GM18499 (cell line): ENCODE results near the gene SERPINE2.
"Not testable (repeated sequence)": the region's sequence is repeated elsewhere in the genome, so short reads cannot be mapped to it uniquely, and the experiment has no call there.

Source experiments
- ATAC-seq: cut with Tn5 transposase; IDR thresholded peaks from one replicate; pipeline ENCODE4 v1.9.1; 2021; ENCODE audit warnings: moderate number of reproducible peaks; ENCODE audit not compliant: insufficient read depth, unreplicated experiment

The SERPINE2 gene

DNA sequence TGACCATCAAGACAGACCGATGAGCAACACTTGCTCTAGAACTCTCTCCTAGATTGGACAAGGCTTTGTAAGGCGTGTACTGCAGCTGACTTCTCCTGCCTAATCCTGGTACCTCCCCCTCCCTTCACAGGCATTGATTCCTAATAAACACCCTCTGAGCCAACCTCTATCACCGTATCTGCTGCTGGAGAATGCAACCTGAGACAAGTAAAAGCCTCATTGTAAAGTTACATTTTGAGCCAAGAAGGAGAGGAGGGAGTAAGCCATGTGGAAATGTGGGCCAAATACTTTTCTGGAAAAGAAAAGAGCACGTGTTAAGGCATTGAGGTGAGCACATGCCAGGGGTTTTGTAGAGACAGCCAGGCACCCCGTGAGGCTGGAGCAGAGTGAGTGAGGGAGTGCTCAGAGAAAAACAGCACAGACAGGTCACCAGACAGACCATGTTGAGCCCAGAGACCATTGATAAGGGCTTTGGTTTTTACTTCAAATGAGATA, 91.3 kb downstream of the SERPINE2 start:
- ATAC-seq, result no peak

DNA sequence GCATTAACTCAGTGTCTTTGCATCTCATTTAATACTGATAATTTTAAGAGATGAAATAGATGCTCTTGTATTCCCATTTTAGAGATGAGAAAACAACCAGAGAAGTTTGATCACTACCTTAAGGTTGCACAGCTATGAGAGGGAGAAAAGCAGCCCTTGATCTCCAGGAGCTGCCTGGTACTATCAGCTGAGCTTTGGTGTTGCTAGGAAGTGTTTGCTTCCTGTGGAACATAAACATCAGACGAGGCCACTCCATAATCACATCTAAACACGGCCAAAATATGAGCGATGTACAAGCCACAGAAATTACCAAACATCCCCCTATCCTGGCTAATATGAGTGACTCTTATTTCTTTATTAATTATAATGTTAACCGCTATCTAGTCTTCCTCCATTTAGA, 93.3 kb downstream of the SERPINE2 start:
- ATAC-seq, result no peak

DNA sequence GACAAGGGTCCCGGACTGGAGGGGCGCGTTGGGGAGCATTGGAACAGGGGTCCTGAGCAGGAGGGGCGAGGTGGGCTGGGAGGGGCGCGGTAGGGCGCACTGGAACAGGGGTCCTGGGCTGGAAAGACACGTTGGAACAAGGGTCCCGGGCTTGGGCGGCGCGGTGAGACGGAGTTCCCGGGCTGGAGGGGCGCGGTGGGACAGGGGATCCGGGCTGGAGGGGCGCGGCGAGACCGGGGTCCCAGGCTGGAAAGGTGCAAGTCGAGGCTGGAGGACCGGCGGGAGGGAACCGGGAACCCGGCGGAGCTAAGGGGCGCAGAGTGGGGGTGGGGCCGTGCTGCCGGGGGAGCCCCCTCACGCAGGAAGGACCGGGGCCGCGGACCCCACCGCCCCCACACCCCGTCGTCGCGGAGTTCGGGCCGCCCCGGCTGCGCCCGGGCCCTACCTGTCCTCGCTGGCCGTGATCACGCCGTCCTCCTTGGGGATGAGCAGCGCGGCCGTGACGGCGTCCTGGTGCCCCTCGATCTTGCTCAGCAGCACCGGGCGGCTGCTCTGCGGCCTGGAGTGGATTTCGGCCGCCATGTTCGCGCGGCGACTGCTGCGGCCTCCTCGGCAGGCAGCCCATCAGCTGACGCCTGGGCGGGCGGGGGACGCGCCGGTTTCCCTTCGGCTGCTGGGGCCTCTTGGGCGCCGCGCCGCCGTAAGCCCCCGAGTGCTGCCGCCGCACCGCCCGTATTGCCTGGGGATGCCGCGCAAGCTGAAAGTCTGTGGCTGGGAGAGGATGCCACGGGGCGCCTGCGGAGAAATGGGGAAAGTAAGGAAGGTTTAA, 94.2 kb downstream of the SERPINE2 start, which contains the start of gene WDFY1:
TSS of gene WDFY1 (minus strand) at position 633 of the 829 bp plus-strand sequence. CDS start at position 582, 51 bp downstream.
- ATAC-seq, result peak; percentile 44

DNA sequence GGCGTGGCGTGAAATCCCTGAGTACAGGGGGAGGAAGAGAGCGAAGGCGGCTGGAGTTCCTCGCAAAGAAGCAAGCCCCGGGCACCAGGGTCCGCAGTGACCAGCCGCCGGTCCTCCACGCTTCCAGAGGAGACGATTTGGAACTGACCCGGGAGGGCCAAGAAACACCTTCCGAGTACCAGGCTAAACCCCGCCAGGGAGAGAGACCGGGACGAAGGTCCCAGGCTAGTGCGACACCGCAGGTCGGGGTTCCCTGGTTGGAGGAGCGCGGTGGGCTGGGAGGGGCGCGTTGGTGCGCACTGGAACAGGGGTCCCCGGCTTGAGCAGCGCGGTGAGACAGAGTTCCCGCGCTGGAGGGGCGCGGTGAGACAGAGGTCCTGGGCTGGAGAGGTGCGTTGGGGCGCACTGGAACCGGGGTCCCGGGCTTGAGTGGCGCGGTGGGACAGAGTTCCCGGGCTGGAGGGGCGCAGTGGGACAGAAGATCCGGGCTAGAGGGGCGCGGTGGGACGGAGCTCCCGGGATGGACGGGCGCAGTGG, 94.9 kb downstream of the SERPINE2 start:
- ATAC-seq, result no peak

DNA sequence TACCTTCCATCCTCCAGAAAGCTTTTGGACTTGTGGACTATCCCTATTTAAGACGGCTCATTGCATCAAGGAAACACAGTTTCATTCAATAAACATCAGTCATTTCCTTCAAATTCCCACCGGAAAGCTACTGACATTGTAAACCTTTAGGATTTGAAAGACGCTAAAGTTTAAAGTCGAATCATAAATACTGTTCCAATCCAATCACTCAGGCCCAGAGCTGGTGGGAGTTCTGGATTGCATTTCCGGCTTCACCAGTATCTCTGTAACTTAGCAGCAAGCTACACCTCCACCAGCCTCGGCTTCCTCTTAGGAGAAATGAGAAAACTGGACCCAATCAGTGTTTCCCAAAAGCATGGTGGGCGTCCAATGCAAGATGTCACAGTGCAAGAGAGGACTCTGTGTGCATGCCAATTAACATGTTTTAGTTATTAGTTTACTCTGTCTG, 95.5 kb downstream of the SERPINE2 start:
- no peak for ATAC-seq

DNA sequence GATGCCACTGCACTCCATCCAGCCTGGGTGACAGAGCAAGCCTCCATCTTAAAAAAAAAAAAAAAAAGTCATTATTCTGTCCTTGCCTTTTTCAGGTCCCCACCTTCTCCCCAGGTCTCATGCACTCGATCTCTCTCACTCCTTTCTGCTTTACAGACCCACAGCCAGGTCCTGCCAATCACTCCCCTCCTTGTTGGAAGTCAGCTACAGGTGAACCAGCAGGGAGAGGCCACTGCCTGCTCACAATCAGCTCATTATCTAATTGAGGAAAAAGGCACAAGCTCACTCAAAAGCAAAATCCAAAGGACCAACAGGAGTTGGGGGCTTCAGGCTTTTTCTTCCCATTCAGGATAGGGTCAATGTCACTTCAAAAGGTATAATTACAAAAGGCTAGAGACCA, 96.0 kb downstream of the SERPINE2 start:
- ATAC-seq, result no peak

DNA sequence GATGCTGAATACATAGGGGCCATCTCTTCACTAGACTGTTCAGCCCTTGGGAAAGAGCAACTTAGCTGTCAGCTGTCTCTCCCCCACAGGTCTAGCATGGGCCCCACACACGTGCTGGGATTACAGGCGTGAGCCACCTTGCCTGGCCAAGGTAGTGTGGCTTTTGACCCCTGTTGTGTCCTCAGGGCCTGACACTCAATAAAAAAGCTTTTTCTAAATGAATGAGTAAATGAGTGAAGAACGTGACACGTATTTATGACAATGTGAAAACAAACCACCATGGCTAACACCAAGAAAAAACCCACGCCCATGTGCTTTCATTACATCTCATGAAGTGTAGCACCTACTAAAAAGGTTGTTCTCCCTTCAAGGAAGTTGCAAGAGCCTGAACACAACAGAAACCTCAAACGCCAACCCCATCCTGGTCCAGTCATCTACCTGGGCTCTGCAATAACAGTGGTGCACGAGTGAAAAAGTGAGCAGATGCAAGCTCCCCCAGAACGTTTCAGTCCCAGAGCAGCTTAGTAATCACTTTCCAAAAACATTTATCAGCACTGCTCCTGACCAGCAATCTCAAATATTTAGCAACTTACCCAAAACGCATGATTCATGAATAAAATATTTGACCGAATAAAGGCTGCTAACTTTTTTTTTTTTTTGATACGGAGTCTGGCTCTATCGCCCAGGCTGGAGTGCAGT, 97.4 kb downstream of the SERPINE2 start:
- peak; percentile 59 for ATAC-seq

DNA sequence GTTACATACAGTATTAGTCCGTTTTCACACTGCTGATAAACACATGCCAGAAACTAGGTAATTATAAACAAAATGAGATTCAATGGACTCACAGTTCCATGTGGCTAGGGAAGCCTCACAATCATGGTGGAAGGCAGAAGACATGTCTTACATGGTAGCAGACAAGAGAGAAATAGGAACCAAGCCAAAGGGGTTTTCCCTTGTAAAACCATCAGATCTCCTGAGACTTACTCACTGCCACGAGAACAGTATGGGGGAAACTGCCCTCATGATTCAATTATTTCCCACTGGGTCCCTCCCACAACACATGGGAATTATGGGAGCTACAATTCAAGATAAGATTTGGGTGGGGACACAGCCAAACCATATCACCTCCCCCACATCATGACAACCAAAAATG, 99.6 kb downstream of the SERPINE2 start:
- not testable (repeated sequence) for ATAC-seq

DNA sequence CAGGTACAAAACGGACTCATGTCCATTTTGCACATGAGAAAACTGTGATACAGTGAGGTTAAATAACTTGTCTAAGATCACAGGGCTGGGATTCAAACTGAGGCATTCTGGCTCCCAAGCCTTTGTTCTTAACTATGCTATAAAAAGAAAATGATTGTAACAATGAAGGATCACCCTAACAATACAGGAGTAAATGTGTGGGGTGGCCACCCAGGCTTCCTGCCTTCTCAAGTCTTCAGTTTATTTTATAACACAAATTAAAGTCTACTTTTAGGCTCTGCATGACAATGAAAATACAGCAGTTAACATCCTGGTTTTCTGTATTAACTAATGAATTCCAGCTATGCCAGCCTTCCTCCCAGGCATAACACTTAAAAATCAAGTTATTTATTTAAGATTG, 101.6 kb downstream of the SERPINE2 start:
- ATAC-seq, result no peak

DNA sequence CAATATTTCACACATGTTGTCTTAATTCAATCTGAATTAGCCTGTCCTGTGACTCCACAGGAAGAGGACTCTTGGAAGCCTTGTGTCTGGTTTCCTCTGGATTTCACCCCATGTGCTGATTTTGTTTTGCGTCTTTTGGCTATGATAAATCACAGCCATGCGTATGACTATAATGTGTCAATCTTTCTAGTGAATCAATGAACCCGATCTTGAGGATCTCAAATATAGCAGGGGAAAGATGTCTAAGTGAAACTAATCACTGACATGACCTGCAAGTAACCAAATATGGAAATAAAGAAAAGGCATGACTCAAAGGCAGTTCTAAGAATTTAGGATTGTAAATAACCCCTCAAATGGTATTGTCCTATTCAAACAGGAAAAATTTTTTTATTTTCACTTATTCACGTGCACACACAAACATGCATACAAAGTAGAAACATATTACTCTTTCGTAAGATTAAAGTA, 102.2 kb downstream of the SERPINE2 start:
- peak; percentile 27 for ATAC-seq

DNA sequence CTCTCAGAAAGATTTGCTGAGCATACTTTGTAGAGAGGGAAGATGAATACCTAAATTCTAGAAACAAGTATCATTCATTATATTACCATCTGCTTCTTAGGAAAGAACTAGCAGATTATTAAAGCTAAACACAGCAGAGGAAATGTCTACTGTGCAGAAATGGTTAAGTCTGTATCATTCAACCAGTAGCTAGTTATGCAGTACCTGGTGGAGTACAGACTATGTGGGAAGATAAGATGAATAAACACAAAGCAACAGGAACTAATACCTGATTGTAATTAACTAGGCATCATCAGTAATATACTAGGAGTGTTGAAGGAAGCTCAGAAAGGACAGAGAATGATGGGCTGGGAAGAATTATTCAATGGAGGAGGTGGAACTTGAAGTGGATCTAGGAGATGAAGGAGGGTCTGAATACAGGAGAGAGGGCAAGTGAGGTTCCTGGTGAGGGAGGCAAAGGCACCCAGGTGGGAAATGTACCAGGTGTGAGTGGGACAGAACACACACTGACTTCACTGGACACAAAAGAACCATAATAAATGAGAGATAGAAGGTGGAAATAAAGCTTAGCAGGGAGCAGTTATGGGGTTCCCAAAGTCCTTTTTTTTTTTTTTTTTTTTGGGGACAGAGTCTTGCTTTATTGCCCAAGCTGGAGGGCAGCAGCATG, 103.5 kb downstream of the SERPINE2 start:
- ATAC-seq, result no peak

DNA sequence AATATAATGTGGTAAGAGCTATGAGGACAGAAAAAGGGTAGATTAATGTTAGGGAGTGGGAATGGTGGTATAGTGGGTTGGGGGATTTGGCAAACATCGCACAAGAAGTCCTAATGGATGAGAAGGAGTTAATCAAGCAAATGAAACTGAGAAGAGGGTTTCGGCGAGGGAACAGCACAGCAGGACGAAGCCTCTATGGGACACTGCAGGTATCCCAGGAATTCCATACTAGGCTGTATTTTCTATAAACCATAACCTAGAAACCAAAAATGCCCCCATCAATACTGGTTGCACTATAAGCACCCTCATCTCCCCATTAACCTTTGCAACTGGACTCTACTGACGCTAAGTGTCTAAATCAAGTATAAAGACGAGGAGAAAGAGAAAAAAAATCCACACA, 104.2 kb downstream of the SERPINE2 start:
- ATAC-seq, result no peak

DNA sequence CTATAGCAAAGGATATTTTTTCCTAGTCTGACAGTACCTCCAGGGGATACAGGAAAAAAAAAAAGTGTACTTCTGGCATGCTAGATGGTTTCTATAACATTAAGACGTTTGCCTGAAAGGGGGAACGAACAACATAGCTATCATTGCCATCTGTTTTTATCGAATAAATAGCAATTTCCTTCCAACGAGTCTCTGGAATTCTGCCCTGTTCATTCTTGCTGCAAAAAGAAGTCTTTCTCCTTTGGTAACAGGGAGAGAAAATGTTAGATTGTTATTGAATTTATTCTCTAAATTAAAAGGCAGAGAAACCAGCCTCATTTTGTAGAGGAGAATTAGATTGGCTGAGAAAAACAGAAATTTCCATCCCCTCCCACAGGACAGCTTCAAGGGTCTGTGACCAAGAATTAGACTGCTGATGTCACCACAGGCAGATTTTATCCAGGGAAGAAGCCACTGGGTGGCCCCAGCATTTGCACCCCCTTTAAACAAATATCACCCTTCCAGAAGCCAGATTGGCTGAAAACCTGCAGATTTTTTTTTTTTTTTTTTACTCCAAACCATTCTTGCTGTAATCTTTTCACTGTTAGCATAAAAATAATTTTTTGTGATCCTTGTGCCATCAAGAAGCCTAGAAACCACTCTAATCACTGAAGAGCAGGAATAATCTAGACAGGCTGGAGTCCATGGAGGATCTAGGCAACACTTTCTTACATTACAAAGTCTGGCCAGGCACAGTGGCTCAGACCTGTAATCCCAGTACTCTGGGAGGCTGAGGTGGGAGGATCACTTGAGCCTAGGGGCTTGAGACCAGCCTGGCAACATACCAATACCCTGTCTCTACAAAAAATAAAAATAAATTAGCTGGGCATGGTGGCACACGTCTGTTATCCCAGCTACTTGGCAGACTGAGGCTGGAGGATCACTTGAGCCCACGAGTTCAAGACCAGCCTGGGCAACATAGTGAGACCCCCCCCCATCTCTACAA, 106.0 kb downstream of the SERPINE2 start:
- ATAC-seq, result no peak

DNA sequence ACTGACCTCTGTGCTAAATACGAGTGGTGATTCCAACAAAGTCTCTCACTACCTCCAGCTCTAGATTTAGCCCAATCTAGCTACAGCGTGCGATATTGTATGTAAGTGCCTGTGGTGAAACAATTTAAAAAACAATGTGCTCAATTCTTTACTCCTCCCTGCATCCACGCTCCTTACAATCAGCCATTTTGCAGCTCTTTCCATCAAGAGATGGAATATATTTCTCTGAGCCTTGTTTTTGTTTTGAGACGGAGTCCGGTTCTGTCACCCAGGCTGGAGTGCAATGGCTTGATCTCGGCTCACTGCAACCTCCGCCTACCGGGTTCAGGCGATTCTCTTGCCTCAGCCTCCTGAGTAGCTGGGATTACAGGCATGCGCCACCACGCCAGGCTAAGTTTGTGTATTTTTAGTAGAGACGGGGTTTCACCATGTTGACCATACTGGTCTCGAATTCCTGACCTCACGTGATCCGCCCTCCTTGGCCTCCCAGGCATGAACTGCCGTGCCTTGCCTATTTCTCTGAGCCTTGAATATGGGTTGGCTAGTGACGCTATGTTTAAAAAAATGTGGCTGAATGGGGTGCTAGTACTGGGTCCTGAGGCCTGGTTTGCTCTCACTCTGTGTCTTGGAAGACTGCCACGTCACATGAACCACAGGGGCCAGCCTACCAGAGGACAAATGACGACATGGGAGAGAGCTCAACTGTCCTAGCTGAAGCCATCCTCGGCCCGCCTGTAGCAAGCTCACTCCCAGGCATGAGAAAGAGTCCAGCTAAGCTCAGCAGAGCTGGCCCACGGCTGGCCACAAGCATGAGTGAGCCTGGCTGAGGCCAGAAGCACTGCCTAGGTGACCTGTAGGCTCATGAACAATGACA, 108.7 kb downstream of the SERPINE2 start:
- ATAC-seq, result no peak

DNA sequence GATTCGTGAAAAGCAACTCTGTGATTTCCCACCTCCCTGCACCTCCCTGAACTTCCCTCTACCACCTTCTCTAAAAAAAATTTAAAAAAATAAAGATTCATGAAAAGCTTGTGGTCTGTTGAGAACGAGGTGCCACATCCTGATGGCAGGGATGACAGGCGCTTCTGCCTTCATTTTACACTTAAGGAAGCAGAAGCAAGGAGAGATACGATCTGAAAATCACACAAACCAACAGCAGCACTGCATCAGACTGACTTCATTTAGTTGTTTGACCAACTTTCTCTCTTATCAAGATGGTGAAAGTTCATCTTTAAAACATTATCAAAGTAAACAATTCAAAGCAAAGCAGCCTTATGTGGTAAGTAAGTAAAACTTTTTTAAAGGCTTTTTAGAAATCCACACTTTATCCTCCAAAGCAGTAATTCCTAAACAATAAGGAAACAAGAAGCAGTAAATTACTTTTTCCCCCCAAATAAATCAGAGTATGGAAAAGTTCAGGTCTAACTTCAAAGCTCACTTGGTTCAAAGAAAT, 109.4 kb downstream of the SERPINE2 start:
- no peak for ATAC-seq

DNA sequence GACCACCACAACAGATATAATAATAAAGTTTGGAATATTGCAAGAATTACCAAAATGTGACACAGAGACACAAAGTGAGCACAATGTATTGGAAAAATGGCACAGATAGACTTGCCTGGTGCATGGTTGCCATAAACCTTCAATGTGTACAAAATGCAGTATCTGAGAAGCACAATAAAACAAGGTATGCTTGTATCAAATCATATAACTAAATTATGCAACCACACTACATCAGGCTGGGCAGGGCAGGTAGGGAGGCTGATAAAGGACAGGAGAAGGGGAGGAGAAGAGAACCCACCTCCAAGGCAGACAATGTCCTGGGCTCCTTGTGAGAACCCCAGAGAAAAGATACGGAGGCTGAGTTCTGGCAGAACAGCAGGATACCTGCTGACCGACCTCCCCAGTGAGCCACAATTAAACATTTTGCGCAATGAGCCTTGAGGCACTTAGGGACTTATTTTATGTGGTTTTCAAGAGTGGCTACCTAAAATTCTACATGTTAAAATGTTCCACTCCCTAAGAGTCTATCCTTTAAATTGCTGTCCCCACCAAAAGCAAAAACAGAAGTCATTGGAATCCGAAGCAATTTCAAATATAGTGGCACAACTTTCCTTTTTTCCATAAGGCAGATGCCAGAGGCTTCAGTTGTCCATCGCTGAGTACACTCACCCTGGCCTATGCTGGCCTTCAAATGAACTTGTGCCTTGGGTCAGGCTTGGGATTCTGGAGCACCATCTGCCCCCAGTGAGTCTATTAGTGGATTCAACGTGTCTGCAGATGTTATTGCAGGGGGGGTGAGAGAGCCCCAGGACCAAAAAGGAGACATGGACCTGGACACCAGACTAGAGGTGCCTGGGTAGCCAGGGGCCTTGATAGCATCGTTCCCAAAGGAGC, 110.7 kb downstream of the SERPINE2 start:
- ATAC-seq, result no peak

DNA sequence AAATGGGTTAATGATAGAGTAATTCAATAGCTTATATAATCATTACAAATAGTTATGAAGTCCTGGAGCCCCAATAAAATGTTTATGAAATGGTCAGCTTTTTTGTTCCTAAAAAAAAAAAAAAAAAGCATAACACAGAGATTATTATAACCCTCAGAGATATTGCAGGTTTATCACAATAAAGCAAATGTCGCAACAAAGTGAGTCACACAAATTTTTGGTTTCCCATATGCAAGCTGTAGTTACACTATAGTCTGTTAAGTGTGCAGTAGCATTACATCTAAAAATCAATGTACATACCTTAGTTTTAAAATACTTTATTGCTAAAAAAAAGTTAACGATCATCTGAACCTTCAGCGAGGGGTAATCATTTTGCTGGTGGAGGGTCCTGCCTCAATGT, 114.0 kb downstream of the SERPINE2 start:
- no peak for ATAC-seq
